Mucosa of stomach (tissue), 1 donor: ENCODE measurements around the gene POLR2L.

Experiments
- H3K27me3 ChIP-seq: one replicate; pipeline ENCODE4 v1.7.0; 2013; ENCODE audit warnings: mild to moderate bottlenecking, low read length; ENCODE audit not compliant: control insufficient read depth, insufficient read depth
- H3K36me3 ChIP-seq: one replicate; pipeline ENCODE4 v1.7.0; 2013; ENCODE audit warnings: low read length; ENCODE audit not compliant: control insufficient read depth, insufficient read depth
- H3K4me1 ChIP-seq: one replicate; pipeline ENCODE4 v1.7.0; 2013; ENCODE audit warnings: mild to moderate bottlenecking, low read length; ENCODE audit not compliant: control insufficient read depth, insufficient read depth
- H3K4me3 ChIP-seq: one replicate; pipeline ENCODE4 v1.7.0; 2013; ENCODE audit warnings: low read length
- H3K9ac ChIP-seq: one replicate; pipeline ENCODE4 v1.7.0; 2013; ENCODE audit warnings: mild to moderate bottlenecking, low read length, moderate library complexity
- H3K9me3 ChIP-seq: one replicate; pipeline ENCODE4 v1.7.0; 2013; ENCODE audit warnings: mild to moderate bottlenecking, low read length, moderate library complexity; ENCODE audit not compliant: control insufficient read depth
- donor health status: Pancreatic carcinoma.

The POLR2L gene

GRCh38 chr11:866481-866880 lies 24.2 kb upstream of the POLR2L start:
- Histone ChIP-seq H3K9ac (no peak overlapping the region), H3K27me3 (peaks cover 24% of the 10 kb centered on the region), H3K4me1 (peaks cover 16% of the 10 kb centered on the region), H3K4me3 (no peak overlapping the region), H3K9me3 (no peaks in the 10 kb centered on the region), H3K36me3 (no peaks in the 10 kb centered on the region)

- peaks cover 29% of the 10 kb centered on the region for H3K27me3 ChIP-seq
- H3K36me3 ChIP-seq: no peaks in the 10 kb centered on the region
- H3K9ac ChIP-seq: no peak overlapping the region
- peaks cover 16% of the 10 kb centered on the region for H3K4me1 ChIP-seq
- no peaks in the 10 kb centered on the region for H3K9me3 ChIP-seq
- no peak overlapping the region for H3K4me3 ChIP-seq
These were observed 23.4 kb upstream of the POLR2L start for GRCh38 chr11:865462-866430.

DNA sequence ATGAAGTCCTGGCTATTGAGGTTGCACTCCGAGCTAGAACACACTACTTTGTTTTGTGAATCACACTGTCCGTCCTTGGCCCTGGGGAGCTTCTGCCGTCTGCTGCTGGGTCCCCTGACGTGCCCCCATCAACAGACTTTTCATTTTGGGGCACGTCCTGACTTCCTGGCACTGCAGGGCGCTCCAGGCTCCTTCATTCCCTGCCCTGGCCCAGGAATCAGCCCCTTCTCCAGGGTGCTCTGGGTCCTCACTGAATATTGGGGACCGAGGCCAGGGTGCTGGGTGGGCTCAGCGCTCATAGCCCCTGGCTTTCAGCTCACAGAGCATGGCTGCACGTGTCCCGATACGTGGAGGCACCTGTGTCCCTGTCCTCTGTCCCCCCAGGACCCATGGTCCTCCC lies 22.6 kb upstream of the POLR2L start:
- Histone ChIP-seq H3K9ac (no peak overlapping the region), H3K27me3 (peaks cover 31% of the 10 kb centered on the region), H3K9me3 (no peaks in the 10 kb centered on the region), H3K36me3 (no peaks in the 10 kb centered on the region), H3K4me3 (no peak overlapping the region), H3K4me1 (peaks cover 21% of the 10 kb centered on the region)

DNA sequence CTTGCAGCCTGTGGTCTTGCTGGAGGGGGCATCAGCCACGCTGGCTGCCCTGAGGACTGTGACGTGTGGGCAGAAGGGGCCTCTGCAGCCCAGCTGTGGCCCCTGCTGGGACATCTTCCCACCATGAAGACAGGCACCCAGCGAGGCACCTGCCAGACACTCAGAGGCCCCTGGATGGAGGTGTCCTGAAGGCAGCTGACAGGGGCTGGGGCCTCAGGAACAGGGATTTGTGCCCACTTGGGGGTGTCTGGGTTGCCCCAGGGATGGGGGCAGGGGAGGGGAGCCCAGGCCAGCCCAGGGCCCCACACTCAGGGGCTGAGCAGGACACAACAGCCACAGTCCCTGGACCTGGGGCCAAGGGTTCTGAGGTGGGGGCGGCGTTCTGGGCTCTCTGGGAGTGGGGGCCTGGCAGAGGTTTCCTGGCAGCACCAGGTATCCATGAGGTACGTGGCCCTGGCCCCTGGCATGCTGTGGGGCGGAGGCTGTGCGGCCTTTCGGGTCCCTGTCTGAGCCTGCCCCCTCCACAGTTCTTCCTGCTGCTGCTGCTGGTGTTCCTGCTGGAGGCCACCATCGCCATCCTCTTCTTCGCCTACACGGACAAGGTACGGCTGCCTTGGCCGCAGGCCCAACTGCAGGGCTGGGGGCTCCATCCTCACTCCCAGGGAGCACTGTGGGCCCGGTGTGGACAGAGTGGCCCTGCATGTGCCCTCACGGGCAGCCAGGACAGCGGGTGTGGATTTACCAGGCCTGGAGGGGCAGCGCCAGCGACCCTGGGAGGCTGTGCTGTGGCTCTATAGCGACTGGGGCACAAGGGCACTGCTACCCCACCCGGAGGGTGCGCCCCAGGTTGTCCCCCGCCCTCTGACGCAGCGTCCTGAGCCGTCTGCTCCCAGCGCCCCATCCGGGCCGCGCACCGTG lies 21.8 kb upstream of the POLR2L start:
- Histone ChIP-seq H3K27me3 (peaks cover 31% of the 10 kb centered on the region), H3K4me3 (no peak overlapping the region), H3K9ac (no peak overlapping the region), H3K4me1 (peaks cover 27% of the 10 kb centered on the region), H3K36me3 (no peaks in the 10 kb centered on the region), H3K9me3 (no peaks in the 10 kb centered on the region)

DNA sequence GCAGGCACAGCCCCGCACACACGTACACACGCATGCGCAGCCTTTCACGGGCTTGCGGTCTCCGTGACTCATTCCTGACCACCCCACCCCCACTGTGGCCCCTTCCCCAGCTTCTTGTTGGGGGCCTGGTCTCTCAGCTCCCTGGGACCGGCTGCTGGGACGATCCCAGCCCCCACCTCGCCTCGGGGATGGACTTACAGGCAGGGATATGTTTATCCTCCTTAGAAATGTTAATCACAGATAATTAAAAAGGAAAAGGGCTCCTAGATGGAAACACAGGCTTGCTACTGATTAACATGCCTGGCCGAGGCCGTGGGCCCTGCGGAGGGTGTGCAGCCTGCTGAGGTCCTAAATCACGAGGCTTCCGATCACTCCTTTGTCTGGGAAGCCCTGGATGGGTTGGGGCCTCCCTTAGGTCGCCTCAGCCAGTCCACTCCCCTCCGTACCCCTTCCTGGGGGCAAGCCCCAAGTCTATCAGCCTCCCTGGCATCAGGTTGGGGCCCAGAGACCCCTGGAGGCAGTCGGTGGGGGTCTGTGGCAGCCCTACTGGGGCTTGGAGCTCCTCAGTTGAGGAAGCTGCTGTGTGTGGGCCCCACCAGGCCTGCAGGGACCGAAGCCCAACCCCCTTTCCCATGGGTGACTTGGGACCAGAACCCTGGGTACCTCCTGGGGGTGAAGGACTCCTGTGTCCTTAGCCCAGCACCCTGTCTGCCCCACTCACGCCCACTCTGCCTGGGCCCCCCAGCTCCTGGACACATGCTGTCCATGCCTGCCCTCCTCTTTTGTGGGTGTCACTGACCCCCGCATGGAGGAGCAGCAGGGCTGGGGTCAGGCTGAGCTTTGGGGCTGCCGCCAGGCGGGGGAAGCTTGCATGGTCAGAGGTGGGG lies 20.9 kb upstream of the POLR2L start:
- Histone ChIP-seq H3K4me1 (peaks cover 27% of the 10 kb centered on the region), H3K36me3 (no peaks in the 10 kb centered on the region), H3K9me3 (no peaks in the 10 kb centered on the region), H3K9ac (no peak overlapping the region), H3K4me3 (no peak overlapping the region), H3K27me3 (peaks cover 31% of the 10 kb centered on the region)

DNA sequence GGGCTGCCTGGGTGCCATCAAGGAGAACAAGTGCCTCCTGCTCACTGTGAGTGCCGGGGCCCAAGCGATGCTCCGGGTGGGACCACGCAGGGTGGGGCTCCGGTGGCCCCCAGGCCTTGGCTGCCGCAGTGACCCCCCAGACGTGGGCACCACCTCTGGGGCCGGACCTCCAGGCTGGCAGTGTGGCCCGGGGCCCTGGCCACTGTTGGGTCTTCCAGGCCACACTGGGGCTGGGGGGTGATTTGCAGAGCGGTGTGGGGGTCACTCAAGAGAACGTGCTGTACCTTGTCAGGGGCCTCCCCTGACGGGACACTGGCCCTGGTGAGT lies 20.3 kb upstream of the POLR2L start:
- no peaks in the 10 kb centered on the region for H3K36me3 ChIP-seq
- H3K9ac ChIP-seq: no peak overlapping the region
- peaks cover 31% of the 10 kb centered on the region for H3K27me3 ChIP-seq

GRCh38 chr11:862081-862661 lies 19.8 kb upstream of the POLR2L start:
- H3K9ac ChIP-seq: no peak overlapping the region

More for the DNA sequence above, 20.3 kb upstream of the POLR2L start:
- Histone ChIP-seq H3K4me1 (peaks cover 27% of the 10 kb centered on the region), H3K9me3 (no peaks in the 10 kb centered on the region), H3K4me3 (no peak overlapping the region)

GRCh38 chr11:861105-861479 lies 18.8 kb upstream of the POLR2L start:
- Histone ChIP-seq H3K9me3 (no peaks in the 10 kb centered on the region), H3K27me3 (peaks cover 31% of the 10 kb centered on the region), H3K4me3 (no peak overlapping the region), H3K9ac (no peak overlapping the region), H3K4me1 (peaks cover 27% of the 10 kb centered on the region), H3K36me3 (no peaks in the 10 kb centered on the region)

More at GRCh38 chr11:862081-862661, 19.8 kb upstream of the POLR2L start:
- H3K9me3 ChIP-seq: no peaks in the 10 kb centered on the region
- peaks cover 31% of the 10 kb centered on the region for H3K27me3 ChIP-seq
- H3K36me3 ChIP-seq: no peaks in the 10 kb centered on the region
- peaks cover 27% of the 10 kb centered on the region for H3K4me1 ChIP-seq
- no peak overlapping the region for H3K4me3 ChIP-seq

- H3K27me3 ChIP-seq: peaks cover 31% of the 10 kb centered on the region
- peak overlapping the region; percentile 37 for H3K9ac ChIP-seq
These were observed 18.1 kb upstream of the POLR2L start for GRCh38 chr11:860234-861104.

GRCh38 chr11:859394-860131 lies 17.2 kb upstream of the POLR2L start:
- H3K27me3 ChIP-seq: peaks cover 31% of the 10 kb centered on the region
- H3K4me3 ChIP-seq: no peak overlapping the region
- no peaks in the 10 kb centered on the region for H3K9me3 ChIP-seq
- peaks cover 27% of the 10 kb centered on the region for H3K4me1 ChIP-seq
- H3K36me3 ChIP-seq: no peaks in the 10 kb centered on the region
- H3K9ac ChIP-seq: peak overlapping the region; percentile 37

More at GRCh38 chr11:860234-861104, 18.1 kb upstream of the POLR2L start:
- no peaks in the 10 kb centered on the region for H3K9me3 ChIP-seq
- no peaks in the 10 kb centered on the region for H3K36me3 ChIP-seq
- peaks cover 27% of the 10 kb centered on the region for H3K4me1 ChIP-seq
- H3K4me3 ChIP-seq: no peak overlapping the region
